Thyroid gland (tissue), 4 donors: ENCODE measurements around the gene SFXN5.

Experiments
- POLR2A ChIP-seq, 2 donors: fragments of 450-650 bp; IDR thresholded peaks; one replicate each; pipeline ENCODE4 v1.6.1; 2017; ENCODE audit warnings: antibody characterized with exemption in 2 of 2, mild to moderate bottlenecking in 2 of 2, moderate library complexity in 1 of 2
- TF ChIP-seq, protein P1 (sequence below), 6 experiments: fragments of 200-600 bp in 3 of 6; fragments of 450-650 bp in 3 of 6; sonication (generic) in 3 of 6; IDR thresholded peaks; one replicate each; pipeline ENCODE4 v1.5.1; 2016 to 2019; ENCODE audit warnings: antibody characterized with exemption in 6 of 6, mild to moderate bottlenecking in 2 of 6, inconsistent platforms in 1 of 6, moderate library complexity in 1 of 6

DNA sequence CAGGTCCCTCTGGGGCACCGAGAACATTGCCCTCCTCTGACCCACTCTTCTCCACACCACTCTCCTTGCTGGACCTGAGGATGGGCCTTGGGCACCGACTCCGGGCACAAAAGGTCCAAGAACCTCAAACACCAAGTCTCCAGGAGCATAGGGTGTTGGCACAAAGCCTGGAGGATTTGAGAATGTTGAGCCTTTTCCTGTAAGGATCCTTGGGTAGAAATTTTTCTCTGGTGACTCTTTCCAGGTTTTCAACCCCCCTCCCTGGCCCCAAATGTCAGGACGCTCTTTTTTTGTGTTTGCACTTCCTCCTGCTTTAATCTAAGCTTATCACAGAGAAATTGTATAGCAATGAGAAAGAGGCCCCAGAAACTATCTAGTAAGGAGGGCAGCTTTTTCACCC, 175.1 kb downstream of the SFXN5 start:
- no peak for TF ChIP-seq POLR2A (IDR thresholded peaks at IDR 0.05)
- TF ChIP-seq, protein P1, sequence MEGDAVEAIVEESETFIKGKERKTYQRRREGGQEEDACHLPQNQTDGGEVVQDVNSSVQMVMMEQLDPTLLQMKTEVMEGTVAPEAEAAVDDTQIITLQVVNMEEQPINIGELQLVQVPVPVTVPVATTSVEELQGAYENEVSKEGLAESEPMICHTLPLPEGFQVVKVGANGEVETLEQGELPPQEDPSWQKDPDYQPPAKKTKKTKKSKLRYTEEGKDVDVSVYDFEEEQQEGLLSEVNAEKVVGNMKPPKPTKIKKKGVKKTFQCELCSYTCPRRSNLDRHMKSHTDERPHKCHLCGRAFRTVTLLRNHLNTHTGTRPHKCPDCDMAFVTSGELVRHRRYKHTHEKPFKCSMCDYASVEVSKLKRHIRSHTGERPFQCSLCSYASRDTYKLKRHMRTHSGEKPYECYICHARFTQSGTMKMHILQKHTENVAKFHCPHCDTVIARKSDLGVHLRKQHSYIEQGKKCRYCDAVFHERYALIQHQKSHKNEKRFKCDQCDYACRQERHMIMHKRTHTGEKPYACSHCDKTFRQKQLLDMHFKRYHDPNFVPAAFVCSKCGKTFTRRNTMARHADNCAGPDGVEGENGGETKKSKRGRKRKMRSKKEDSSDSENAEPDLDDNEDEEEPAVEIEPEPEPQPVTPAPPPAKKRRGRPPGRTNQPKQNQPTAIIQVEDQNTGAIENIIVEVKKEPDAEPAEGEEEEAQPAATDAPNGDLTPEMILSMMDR (IDR thresholded peaks at IDR 0.05): no peak
